Stimulated activated CD8-positive, alpha-beta memory T cell treated with anti-CD3 and anti-CD28 coated beads, Interleukin-2, amount 100 ng/mL, for 48 hours (primary cell): ENCODE results near the gene LRP3.
"Not testable (repeated sequence)": the region's sequence is repeated elsewhere in the genome, so short reads cannot be mapped to it uniquely, and the experiment has no call there.

Source experiments
- DNase-seq, 2 donors: peaks; one replicate each; pipeline ENCODE4 v3.0.0-alpha.2; 2020; ENCODE audit warnings: low read depth in 2 of 2

Gene LRP3

GRCh38 chr19:33202546-33203507 lies 8.7 kb downstream of the LRP3 start:
- no peak for DNase-seq

- no peak for DNase-seq
These were observed 9.4 kb downstream of the LRP3 start for GRCh38 chr19:33203529-33203928.

- no peak for DNase-seq
These were observed 10.2 kb downstream of the LRP3 start for GRCh38 chr19:33204136-33204973.

- DNase-seq: no peak
These were observed 11.0 kb downstream of the LRP3 start for GRCh38 chr19:33205110-33205509.

GRCh38 chr19:33205531-33206260 lies 11.6 kb downstream of the LRP3 start:
- DNase-seq: no peak

- no peak for DNase-seq
These were observed 12.3 kb downstream of the LRP3 start for GRCh38 chr19:33206261-33207039.

GRCh38 chr19:33207040-33207620 lies 13.0 kb downstream of the LRP3 start:
- no peak for DNase-seq

- DNase-seq: no peak
These were observed 13.8 kb downstream of the LRP3 start for GRCh38 chr19:33207903-33208302.

GRCh38 chr19:33208371-33208895 lies 14.3 kb downstream of the LRP3 start:
- no peak for DNase-seq

- no peak for DNase-seq
These were observed 15.0 kb downstream of the LRP3 start for GRCh38 chr19:33208904-33209849.

GRCh38 chr19:33209850-33210230 lies 15.7 kb downstream of the LRP3 start:
- not testable (repeated sequence) for DNase-seq

GRCh38 chr19:33210266-33210940 lies 16.3 kb downstream of the LRP3 start:
- no peak for DNase-seq

- DNase-seq: no peak
These were observed 17.8 kb downstream of the LRP3 start for GRCh38 chr19:33211794-33212435.

GRCh38 chr19:33212436-33213172 lies 18.5 kb downstream of the LRP3 start:
- no peak for DNase-seq

- DNase-seq: no peak
These were observed 20.5 kb downstream of the LRP3 start for GRCh38 chr19:33214596-33214995.

GRCh38 chr19:33215438-33216197 lies 21.5 kb downstream of the LRP3 start:
- DNase-seq: no peak
